EH (cell line): ENCODE data around the gene CADPS2.

Experiments used
- DNase-seq: peaks from one replicate; pipeline ENCODE4 v3.0.0-alpha.2; 2015; ENCODE audit warnings: low read depth

CADPS2 gene

GRCh38 chr7:122768827-122769226 lies 117.4 kb downstream of the CADPS2 start:
- DNase-seq, result no peak

- DNase-seq, result no peak
These were observed 118.9 kb downstream of the CADPS2 start for GRCh38 chr7:122767339-122767738.

DNA sequence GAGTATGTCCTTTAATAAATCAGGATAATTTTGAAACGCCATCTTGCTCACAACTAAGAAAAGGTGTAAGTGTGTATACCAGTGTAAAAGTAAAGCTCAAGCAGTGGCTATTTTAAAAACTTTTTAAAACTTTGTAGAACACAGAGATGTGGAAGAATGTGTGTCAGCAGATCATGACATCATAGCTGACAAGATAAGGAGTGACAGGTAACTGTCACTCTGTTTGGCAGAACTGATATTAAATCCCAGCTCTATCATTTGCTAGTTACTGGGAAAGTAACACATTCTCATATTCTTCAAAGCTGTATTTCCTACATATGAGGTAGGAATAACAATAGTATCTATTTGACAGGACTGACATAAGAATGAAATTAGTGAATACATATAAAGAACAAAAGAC lies 119.7 kb downstream of the CADPS2 start:
- DNase-seq, result no peak

- DNase-seq, result no peak
These were observed 121.4 kb downstream of the CADPS2 start for GRCh38 chr7:122764902-122765301.

GRCh38 chr7:122764020-122764419 lies 122.2 kb downstream of the CADPS2 start:
- DNase-seq, result no peak

GRCh38 chr7:122762071-122762470 lies 124.2 kb downstream of the CADPS2 start:
- no peak for DNase-seq

- no peak for DNase-seq
These were observed 127.8 kb downstream of the CADPS2 start for GRCh38 chr7:122758501-122758900.

- DNase-seq, result no peak
These were observed 129.4 kb downstream of the CADPS2 start for GRCh38 chr7:122756860-122757259.

DNA sequence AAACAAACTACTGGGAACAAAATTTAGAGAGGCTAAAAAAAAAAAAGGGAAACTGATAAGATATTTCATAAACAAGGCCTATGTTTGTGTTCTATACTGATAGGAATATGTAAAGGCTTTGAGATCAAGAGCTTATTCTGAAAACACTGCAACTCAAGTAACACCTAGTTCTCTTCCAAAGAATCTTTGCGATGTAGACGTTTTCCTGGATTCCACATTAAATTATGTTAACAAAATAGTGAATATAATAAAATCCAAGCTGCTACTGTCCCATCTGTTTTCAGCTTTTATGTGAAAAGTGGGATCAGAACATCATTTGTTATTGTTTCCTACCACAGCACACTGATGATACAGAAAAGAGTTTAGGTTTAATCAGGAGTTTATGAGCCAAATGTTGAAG lies 130.6 kb downstream of the CADPS2 start:
- no peak for DNase-seq

DNA sequence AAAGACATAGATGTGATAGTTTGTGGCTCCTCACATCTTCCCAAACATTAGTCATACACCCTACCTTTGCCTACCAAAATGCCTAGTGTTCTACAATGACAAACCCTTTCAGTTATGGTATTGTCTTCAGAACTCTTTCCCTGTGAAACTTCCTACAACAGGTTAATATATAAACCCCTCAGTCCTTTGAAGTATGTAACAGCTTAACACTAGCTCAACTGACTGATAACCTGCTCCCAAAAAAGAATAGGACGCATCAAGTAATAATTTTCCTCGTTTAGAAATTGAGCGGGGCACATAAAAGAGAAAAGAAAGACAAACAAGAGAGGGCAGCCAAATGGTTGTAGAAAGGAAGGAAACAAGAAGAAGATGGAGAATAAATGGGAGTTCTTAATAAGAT lies 133.7 kb downstream of the CADPS2 start:
- no peak for DNase-seq

GRCh38 chr7:122750389-122750788 lies 135.9 kb downstream of the CADPS2 start:
- no peak for DNase-seq

GRCh38 chr7:122748195-122748594 lies 138.1 kb downstream of the CADPS2 start:
- DNase-seq, result no peak

- no peak for DNase-seq
These were observed 139.3 kb downstream of the CADPS2 start for GRCh38 chr7:122746948-122747347.

GRCh38 chr7:122743211-122743610 lies 143.0 kb downstream of the CADPS2 start:
- no peak for DNase-seq

GRCh38 chr7:122738947-122739346 lies 147.3 kb downstream of the CADPS2 start:
- no peak for DNase-seq

- DNase-seq, result no peak
These were observed 150.1 kb downstream of the CADPS2 start for GRCh38 chr7:122736183-122736582.

DNA sequence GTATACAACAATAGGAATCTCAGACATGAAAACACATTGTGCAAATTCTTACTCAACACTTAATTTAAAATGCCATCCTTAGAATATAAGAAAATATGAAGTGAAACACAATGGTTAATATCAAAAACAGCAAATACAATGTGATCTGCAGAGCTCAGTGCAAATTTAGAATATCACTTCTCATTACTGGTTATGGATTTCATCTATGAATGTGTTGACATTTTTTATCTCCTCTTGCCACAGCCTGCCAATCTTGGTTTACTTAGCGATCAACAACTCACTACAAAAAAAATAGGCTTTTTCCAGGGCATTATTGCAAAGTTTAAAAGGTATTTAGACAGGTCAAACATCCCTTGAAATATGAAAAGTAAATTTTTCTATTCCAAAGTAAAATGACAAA lies 158.5 kb downstream of the CADPS2 start:
- no peak for DNase-seq

DNA sequence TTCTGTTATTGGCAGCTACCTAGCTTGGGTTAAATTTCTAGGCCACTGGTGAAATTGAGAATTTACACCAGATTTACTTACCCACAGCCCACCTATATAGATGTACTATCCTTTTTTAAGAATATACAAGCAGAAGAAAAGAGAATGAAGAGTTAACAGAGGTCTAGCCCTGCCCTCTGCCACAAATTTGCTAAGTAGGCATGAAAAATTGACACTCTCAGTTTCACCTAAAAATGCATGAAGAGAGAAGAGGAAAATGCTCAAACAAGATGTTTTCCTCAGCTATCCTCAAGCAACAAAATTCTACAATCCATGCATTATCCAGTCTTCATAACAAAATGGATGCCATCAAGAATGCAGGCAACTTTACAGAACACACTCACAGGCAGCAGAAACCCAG lies 158.9 kb downstream of the CADPS2 start:
- DNase-seq, result no peak

DNA sequence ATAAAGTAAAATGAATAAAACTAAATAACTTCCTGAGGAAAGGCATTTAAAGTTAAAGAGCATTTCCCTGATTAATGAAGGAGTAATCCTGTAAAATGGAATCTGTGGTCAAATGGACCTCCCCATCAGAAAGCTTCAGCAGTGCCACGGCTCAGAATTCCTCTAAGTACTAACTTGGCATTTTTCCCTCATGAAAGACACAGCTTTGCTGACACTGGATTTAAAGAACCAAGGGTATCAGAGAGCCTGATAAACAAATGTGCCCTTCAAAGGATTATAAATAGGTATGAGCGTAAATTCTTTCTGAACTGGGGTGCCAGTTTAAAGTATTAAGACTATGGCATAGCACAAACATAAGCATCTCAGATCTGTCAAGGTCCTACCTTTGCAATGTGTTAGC lies 159.4 kb downstream of the CADPS2 start:
- no peak for DNase-seq

DNA sequence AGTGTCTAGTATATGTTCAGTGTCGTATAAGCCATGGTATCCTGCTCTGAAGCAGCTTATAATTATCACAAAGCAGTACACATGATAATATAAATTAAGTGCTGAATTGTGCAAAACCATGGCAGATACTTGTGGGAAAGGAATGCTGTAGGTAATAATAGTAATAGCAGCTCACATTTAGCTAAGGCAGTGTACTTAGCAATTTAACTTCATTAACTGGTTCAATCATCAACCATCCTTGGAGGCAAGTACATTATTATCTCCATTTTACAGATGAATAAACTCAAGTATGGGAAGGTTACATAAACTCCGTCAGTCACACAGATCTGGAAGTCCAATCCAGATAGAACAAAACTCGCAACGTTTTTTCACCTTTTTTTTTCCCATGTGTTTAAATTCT lies 161.9 kb downstream of the CADPS2 start:
- no peak for DNase-seq

GRCh38 chr7:122719010-122719578 lies 167.2 kb downstream of the CADPS2 start:
- no peak for DNase-seq

DNA sequence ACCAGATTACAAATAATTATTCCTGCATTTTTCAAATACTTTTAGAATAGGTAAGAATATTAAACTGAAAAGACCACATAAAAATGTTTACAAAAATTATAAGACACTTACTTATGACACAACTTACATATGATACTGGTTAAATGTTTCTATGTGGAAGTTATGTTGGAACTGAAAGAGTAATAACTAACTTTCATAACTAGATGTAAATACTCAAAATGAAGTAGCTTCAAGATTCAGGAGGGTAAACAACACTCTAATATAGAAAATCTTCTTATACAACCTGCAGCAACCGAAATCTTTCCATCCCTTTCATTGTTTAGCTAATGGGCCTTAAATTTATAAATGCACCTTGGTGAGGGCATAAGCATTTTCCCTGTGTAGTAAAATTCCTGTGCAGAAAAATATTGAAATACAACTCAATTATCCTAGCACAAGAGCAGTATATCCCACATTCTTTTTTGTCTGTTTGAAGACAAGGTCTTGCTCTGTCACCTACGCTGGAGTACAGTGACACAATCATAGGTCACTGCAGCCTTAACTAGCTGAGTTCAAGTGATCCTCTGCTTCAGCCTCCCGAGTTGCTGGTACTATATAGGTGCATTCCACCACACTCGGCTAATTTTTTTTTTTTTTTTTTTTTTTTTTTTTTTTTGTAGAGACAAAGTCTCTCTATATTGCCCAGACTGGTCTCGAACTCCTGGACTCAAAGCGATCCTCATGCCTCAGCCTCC lies 168.7 kb downstream of the CADPS2 start:
- DNase-seq, result no peak

DNA sequence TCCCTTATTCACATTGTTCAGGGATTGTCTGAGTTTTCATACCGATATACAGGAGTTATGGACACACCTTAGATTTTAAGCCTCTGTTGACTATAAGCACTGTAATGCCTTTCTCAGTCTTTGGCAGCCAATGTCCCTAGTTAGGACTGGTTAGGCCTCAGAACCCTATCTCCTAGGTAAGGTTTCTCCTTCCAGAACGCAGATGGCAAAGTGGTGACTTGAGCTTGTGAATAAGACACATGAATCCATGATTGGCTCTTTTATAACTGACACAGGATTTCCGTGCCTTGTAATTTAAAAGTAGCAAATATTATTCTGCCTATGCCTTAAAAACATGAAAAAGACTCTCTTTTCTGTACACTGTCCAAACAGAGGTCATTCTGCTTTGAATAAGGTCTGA lies 171.1 kb downstream of the CADPS2 start:
- no peak for DNase-seq

DNA sequence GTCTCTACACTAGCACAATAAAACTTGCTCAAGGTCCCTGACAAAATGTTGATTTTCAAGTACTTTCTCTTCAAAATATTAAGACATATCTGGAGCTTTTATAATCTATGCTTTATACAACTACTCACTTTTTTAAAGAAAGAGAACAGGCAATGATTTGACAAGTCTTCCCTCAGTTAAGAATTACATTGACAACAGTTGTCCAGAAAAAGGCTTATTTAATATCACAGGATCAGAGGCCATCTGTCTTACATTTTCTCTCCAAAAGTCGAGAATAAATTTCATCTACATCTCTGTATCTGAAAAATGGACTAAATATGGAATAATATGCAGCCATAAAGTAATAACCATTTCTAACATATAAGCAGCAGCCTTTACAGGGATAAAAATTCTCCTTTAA lies 175.3 kb downstream of the CADPS2 start:
- DNase-seq, result no peak
